H9 (cell line): ENCODE results near the gene SORCS2. TPM values are rescaled to one million over a fixed set of nuclear protein-coding genes. Genes with fewer than 3 reads are reported as not detected.

Experiments
- DNase-seq: peaks from one replicate; pipeline ENCODE4 v3.0.0-alpha.2; 2017
- H2AFZ ChIP-seq: one replicate; pipeline ENCODE4 v1.6.1; 2013; ENCODE audit warnings: mild to moderate bottlenecking, low read length, control low read depth, moderate library complexity
- H2AK5ac ChIP-seq: 2 replicates; pipeline ENCODE4 v1.6.1; 2013; ENCODE audit warnings: low read length, control low read depth, mixed read lengths; ENCODE audit not compliant: insufficient read length
- H2BK120ac ChIP-seq: one replicate; pipeline ENCODE4 v1.6.1; 2013; ENCODE audit warnings: low read depth, mild to moderate bottlenecking, low read length, control low read depth, inconsistent platforms; ENCODE audit not compliant: poor library complexity, severe bottlenecking
- H2BK12ac ChIP-seq: 2 replicates; pipeline ENCODE4 v1.6.1; 2013; ENCODE audit warnings: low read length, control low read depth, mixed read lengths, low read depth; ENCODE audit not compliant: insufficient read length
- H2BK15ac ChIP-seq: 2 replicates; pipeline ENCODE4 v1.6.1; 2013; ENCODE audit warnings: low read depth, low read length, control low read depth
- H2BK20ac ChIP-seq: one replicate; pipeline ENCODE4 v1.6.1; 2013; ENCODE audit warnings: low read depth, mild to moderate bottlenecking, low read length, control low read depth, inconsistent platforms; ENCODE audit not compliant: poor library complexity, severe bottlenecking
- H2BK5ac ChIP-seq: 2 replicates; pipeline ENCODE4 v1.6.1; 2013; ENCODE audit warnings: low read length, control low read depth, mixed read lengths; ENCODE audit not compliant: insufficient read length
- H3K14ac ChIP-seq: 2 replicates; pipeline ENCODE4 v1.6.1; 2013; ENCODE audit warnings: low read length, control low read depth; ENCODE audit not compliant: insufficient read depth
- H3K18ac ChIP-seq: 2 replicates; pipeline ENCODE4 v1.6.1; 2013; ENCODE audit warnings: low read depth, mild to moderate bottlenecking, mixed read lengths, low read length, control low read depth; ENCODE audit not compliant: insufficient read length
- H3K23ac ChIP-seq: 2 replicates; pipeline ENCODE4 v1.6.1; 2013; ENCODE audit warnings: low read length, control low read depth, mixed read lengths, low read depth; ENCODE audit not compliant: insufficient read length
- H3K23me2 ChIP-seq: 2 replicates; pipeline ENCODE4 v1.6.1; 2013; ENCODE audit warnings: low read depth, mild to moderate bottlenecking, mixed read lengths, low read length, control low read depth; ENCODE audit not compliant: insufficient read length, poor library complexity, severe bottlenecking
- H3K27ac ChIP-seq: 2 replicates; pipeline ENCODE4 v1.5.1; 2013; ENCODE audit warnings: low read length, control low read depth, mixed read lengths, low read depth; ENCODE audit not compliant: insufficient read length
- H3K27me3 ChIP-seq: 2 replicates; pipeline ENCODE4 v1.6.1; 2013; ENCODE audit warnings: low read length, control low read depth, inconsistent platforms; ENCODE audit not compliant: insufficient read depth
- H3K4ac ChIP-seq: 2 replicates; pipeline ENCODE4 v1.6.1; 2013; ENCODE audit warnings: low read depth, mild to moderate bottlenecking, control low read depth, inconsistent platforms, low read length, moderate library complexity
- H3K4me1 ChIP-seq: 2 replicates; pipeline ENCODE4 v1.6.1; 2013; ENCODE audit warnings: low read length, control low read depth, inconsistent platforms; ENCODE audit not compliant: insufficient read depth
- H3K4me2 ChIP-seq: 2 replicates; pipeline ENCODE4 v1.6.1; 2013; ENCODE audit warnings: low read length, control low read depth, mixed read lengths; ENCODE audit not compliant: insufficient read length, insufficient read depth
- H3K56ac ChIP-seq: 2 replicates; pipeline ENCODE4 v1.6.1; 2013; ENCODE audit warnings: low read depth, mild to moderate bottlenecking, mixed read lengths, low read length, control low read depth; ENCODE audit not compliant: insufficient read length
- H3K79me1 ChIP-seq: 2 replicates; pipeline ENCODE4 v1.6.1; 2013; ENCODE audit warnings: low read depth, mild to moderate bottlenecking, moderate library complexity, low read length, control low read depth, inconsistent platforms; ENCODE audit not compliant: insufficient read depth, poor library complexity, severe bottlenecking
- H3K79me2 ChIP-seq: 2 replicates; pipeline ENCODE4 v1.6.1; 2013; ENCODE audit warnings: low read length, control low read depth, inconsistent platforms; ENCODE audit not compliant: insufficient read depth
- H3K9ac ChIP-seq: 2 replicates; pipeline ENCODE4 v1.6.1; 2013; ENCODE audit warnings: low read length, control low read depth, mixed read lengths; ENCODE audit not compliant: insufficient read length; ENCODE audit errors: extremely low read depth
- H3K9me3 ChIP-seq: one replicate; pipeline ENCODE4 v1.6.1; 2013; ENCODE audit warnings: low read depth, low read length, inconsistent platforms; ENCODE audit not compliant: control insufficient read depth
- H3T11ph ChIP-seq: one replicate; pipeline ENCODE4 v1.6.1; 2013; ENCODE audit warnings: mild to moderate bottlenecking, low read length, control low read depth, inconsistent platforms
- H4K20me1 ChIP-seq: one replicate; pipeline ENCODE4 v1.6.1; 2013; ENCODE audit not compliant: control insufficient read depth, insufficient read length, insufficient read depth
- H4K5ac ChIP-seq: 2 replicates; pipeline ENCODE4 v1.6.1; 2013; ENCODE audit warnings: low read depth, mild to moderate bottlenecking, mixed read lengths, low read length, control low read depth; ENCODE audit not compliant: insufficient read length
- H4K8ac ChIP-seq: replicated peaks from 2 replicates; pipeline ENCODE4 v1.6.1; 2013; ENCODE audit warnings: low read length, control low read depth, mixed read lengths, low read depth; ENCODE audit not compliant: insufficient read length
- H4K91ac ChIP-seq: 2 replicates; pipeline ENCODE4 v1.6.1; 2013; ENCODE audit warnings: low read depth, mild to moderate bottlenecking, moderate library complexity, mixed read lengths, low read length, control low read depth; ENCODE audit not compliant: insufficient read length
- H3K27ac Mint-ChIP-seq, 3 experiments: 2 replicates in 2 of 3; 3 replicates in 1 of 3; pipeline ENCODE4 v1.8.0; 2020 to 2021; ENCODE audit warnings: mixed read lengths in 3 of 3, mild to moderate bottlenecking in 1 of 3, moderate library complexity in 1 of 3
- H3K27me3 Mint-ChIP-seq: 2 replicates; pipeline ENCODE4 v1.8.0; 2021; ENCODE audit warnings: low read depth, mild to moderate bottlenecking, moderate library complexity, mixed read lengths
- H3K36me3 Mint-ChIP-seq, 3 experiments: 2 replicates in 2 of 3; 3 replicates in 1 of 3; pipeline ENCODE4 v1.8.0; 2020 to 2021; ENCODE audit warnings: low read depth in 3 of 3, mixed read lengths in 3 of 3; ENCODE audit not compliant: insufficient read depth in 1 of 3
- H3K4me1 Mint-ChIP-seq, 2 experiments: 2 replicates each; pipeline ENCODE4 v1.8.0; 2020; ENCODE audit warnings: mixed read lengths in 2 of 2
- H3K4me3 Mint-ChIP-seq, 2 experiments: 2 replicates in 1 of 2; 3 replicates in 1 of 2; pipeline ENCODE4 v1.8.0; 2020 to 2021; ENCODE audit warnings: mild to moderate bottlenecking in 2 of 2, mixed read lengths in 2 of 2, moderate library complexity in 1 of 2
- H3K9me3 Mint-ChIP-seq, 2 experiments: 2 replicates in 1 of 2; 3 replicates in 1 of 2; pipeline ENCODE4 v1.8.0; 2020; ENCODE audit warnings: mild to moderate bottlenecking in 2 of 2, mixed read lengths in 2 of 2, moderate library complexity in 1 of 2
- WGBS: extraction: QIAGEN DNeasy Blood & Tissue Kit; methylation state at CpG from one replicate; pipeline ENCODE4 v1.1.7; 2013; ENCODE audit warnings: missing lambda C conversion rate, low lambda C conversion rate, mixed read lengths; ENCODE audit not compliant: insufficient read length; ENCODE audit errors: extremely low coverage; 5-methylcytosine and 5-hydroxymethylcytosine counted together
- total RNA-seq: library from RNA; stranded (reverse); gene quantifications from 2 replicates; pipeline ENCODE4 v1.2.1, GENCODE V29; 2021
- TF ChIP-seq, protein P1 (sequence below): fragments of 200-600 bp; sonication (generic); conservative IDR thresholded peaks from 3 replicates; pipeline ENCODE4 v1.8.0; 2021; ENCODE audit warnings: antibody characterized with exemption, mild to moderate bottlenecking

The SORCS2 gene
- total RNA-seq, 1 experiment from 2014 or later = 0.57 TPM

DNA sequence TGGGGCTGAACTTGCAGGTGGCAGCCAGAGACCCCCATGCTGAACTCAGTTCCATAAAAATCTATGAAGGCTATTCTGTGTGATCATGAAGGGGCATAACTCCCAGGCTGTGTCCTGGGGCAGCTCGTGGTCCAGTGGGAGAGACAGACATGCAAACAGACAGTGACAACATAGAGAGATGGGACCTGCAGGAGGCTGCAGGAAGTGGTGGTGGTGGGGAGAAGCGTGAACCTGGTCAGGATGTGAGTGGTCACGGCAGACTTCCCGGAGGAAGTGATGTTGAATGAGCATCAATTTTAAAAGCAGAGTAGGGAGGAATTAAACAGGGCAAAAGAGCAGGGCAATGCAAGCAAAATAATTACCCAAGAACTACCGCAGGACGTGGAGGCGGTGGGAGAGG, 23.2 kb upstream of the SORCS2 start:
- Histone ChIP-seq H2AFZ (no peak overlapping the region), H3K9me3 (no peaks in the 10 kb centered on the region), H4K8ac (no peak overlapping the region), H2BK20ac (no peak overlapping the region), H2BK5ac (no peak overlapping the region), H3K18ac (no peak overlapping the region), H3T11ph (no peak overlapping the region), H3K4me2 (no peak overlapping the region), H2AK5ac (no peak overlapping the region), H3K4me1 (no peaks in the 10 kb centered on the region), H3K27ac (no peak overlapping the region), H4K91ac (no peak overlapping the region), H3K4ac (no peak overlapping the region), H2BK120ac (no peak overlapping the region), H3K27me3 (no peaks in the 10 kb centered on the region), H3K79me2 (no peaks in the 10 kb centered on the region), H3K56ac (no peak overlapping the region), H3K23me2 (no peaks in the 10 kb centered on the region), H4K20me1 (peaks cover 2% of the 10 kb centered on the region), H3K79me1 (no peaks in the 10 kb centered on the region), H2BK15ac (no peak overlapping the region), H3K14ac (no peak overlapping the region), H3K23ac (no peak overlapping the region), H2BK12ac (no peak overlapping the region), H3K9ac (no peak overlapping the region), H4K5ac (no peak overlapping the region)
- TF ChIP-seq, protein P1, sequence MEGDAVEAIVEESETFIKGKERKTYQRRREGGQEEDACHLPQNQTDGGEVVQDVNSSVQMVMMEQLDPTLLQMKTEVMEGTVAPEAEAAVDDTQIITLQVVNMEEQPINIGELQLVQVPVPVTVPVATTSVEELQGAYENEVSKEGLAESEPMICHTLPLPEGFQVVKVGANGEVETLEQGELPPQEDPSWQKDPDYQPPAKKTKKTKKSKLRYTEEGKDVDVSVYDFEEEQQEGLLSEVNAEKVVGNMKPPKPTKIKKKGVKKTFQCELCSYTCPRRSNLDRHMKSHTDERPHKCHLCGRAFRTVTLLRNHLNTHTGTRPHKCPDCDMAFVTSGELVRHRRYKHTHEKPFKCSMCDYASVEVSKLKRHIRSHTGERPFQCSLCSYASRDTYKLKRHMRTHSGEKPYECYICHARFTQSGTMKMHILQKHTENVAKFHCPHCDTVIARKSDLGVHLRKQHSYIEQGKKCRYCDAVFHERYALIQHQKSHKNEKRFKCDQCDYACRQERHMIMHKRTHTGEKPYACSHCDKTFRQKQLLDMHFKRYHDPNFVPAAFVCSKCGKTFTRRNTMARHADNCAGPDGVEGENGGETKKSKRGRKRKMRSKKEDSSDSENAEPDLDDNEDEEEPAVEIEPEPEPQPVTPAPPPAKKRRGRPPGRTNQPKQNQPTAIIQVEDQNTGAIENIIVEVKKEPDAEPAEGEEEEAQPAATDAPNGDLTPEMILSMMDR = no peak
- peaks cover 14% of the 10 kb centered on the region for H3K27me3 Mint-ChIP-seq
- DNase-seq = peak; percentile 17
- no CpG with 5 or more reads among the region's 7 CpGs for WGBS
- H3K36me3 Mint-ChIP-seq = no peaks in the 10 kb centered on the region
- H3K4me1 Mint-ChIP-seq = no peaks in the 10 kb centered on the region
- no peak overlapping the region for H3K4me3 Mint-ChIP-seq
- no peak overlapping the region for H3K27ac Mint-ChIP-seq
- no peaks in the 10 kb centered on the region for H3K9me3 Mint-ChIP-seq
